Thyroid gland (tissue), 4 donors: ENCODE data around the gene CPNE4. TPM values are rescaled to one million over a fixed set of nuclear protein-coding genes. Genes with fewer than 3 reads are reported as not detected.

ENCODE experiments used
- DNase-seq, 2 donors: peaks; one replicate each; pipeline ENCODE4 v3.0.0-alpha.2; 2019
- H3K27ac ChIP-seq, 3 donors: fragments of 200-600 bp; sonication (generic); 1 replicate in 2 of 3; 2 replicates in 1 of 3; pipeline ENCODE4 v1.5.1; 2016 to 2019; ENCODE audit warnings: mild to moderate bottlenecking in 1 of 3, moderate library complexity in 1 of 3
- H3K27me3 ChIP-seq: fragments of 200-600 bp; sonication (generic); one replicate; pipeline ENCODE4 v1.5.1; 2019
- H3K36me3 ChIP-seq, 2 donors: fragments of 200-600 bp; sonication (generic); one replicate each; pipeline ENCODE4 v1.5.1; 2016 to 2019
- H3K4me1 ChIP-seq, 2 donors: fragments of 200-600 bp; sonication (generic); one replicate each; pipeline ENCODE4 v1.5.1; 2017 to 2019
- H3K4me3 ChIP-seq, 3 donors: fragments of 200-600 bp; sonication (generic); replicated peaks in 1 of 3; 1 replicate in 2 of 3; 2 replicates in 1 of 3; pipeline ENCODE4 v1.5.1; 2016; ENCODE audit warnings: mild to moderate bottlenecking in 1 of 3
- H3K9me3 ChIP-seq: fragments of 200-600 bp; sonication (generic); one replicate; pipeline ENCODE4 v1.5.1; 2017
- CTCF ChIP-seq, 6 experiments: fragments of 200-600 bp in 3 of 6; fragments of 450-650 bp in 3 of 6; sonication (generic) in 3 of 6; IDR thresholded peaks; one replicate each; pipeline ENCODE4 v1.5.1; 2016 to 2019; ENCODE audit warnings: antibody characterized with exemption in 6 of 6, mild to moderate bottlenecking in 2 of 6, inconsistent platforms in 1 of 6, moderate library complexity in 1 of 6
- POLR2A ChIP-seq, 2 donors: fragments of 450-650 bp; IDR thresholded peaks; one replicate each; pipeline ENCODE4 v1.6.1; 2017; ENCODE audit warnings: antibody characterized with exemption in 2 of 2, mild to moderate bottlenecking in 2 of 2, moderate library complexity in 1 of 2
- WGBS, 2 donors: methylation state at CpG; one replicate each; pipeline ENCODE4 v1.1.5; 2017; 5-methylcytosine and 5-hydroxymethylcytosine counted together
- intact Hi-C: fragments of 100-400 bp; cut with DNase I; formaldehyde crosslinking; loops from one replicate; pipeline ENCODE4 v1.15.1; 2023
- total RNA-seq, 4 donors: library from RNA; depleted of rRNA; stranded (reverse); fragments of >200 nt; gene quantifications; one replicate each; pipeline ENCODE4 v1.2.3, GENCODE V29; 2016

Gene CPNE4
- total RNA-seq, 4 donors from 2014 or later = not detected

GRCh38 chr3:131804565-131805133 lies 230.2 kb downstream of the CPNE4 start:
- no peaks in the 10 kb centered on the region for H3K27me3 ChIP-seq
- intact Hi-C loops = no loop called here
- no peak overlapping the region for H3K27ac ChIP-seq
- DNase-seq = no peak
- WGBS, 2 donors = 79 to 85% methylated on average over 3 of the region's 3 CpGs
- no peaks in the 10 kb centered on the region for H3K36me3 ChIP-seq
- H3K4me3 ChIP-seq = no peak overlapping the region
- TF ChIP-seq POLR2A (IDR thresholded peaks at IDR 0.05) (no peak), CTCF (IDR thresholded peaks at IDR 0.05) (no peak)
- H3K4me1 ChIP-seq = no peaks in the 10 kb centered on the region
- H3K9me3 ChIP-seq = no peaks in the 10 kb centered on the region

GRCh38 chr3:131803113-131803512 lies 231.7 kb downstream of the CPNE4 start:
- DNase-seq = no peak
- H3K36me3 ChIP-seq = no peaks in the 10 kb centered on the region
- no peak overlapping the region for H3K27ac ChIP-seq
- TF ChIP-seq CTCF (IDR thresholded peaks at IDR 0.05) (no peak), POLR2A (IDR thresholded peaks at IDR 0.05) (no peak)
- H3K4me3 ChIP-seq = no peak overlapping the region
- intact Hi-C loops = no loop called here
- no peaks in the 10 kb centered on the region for H3K4me1 ChIP-seq
- no peaks in the 10 kb centered on the region for H3K9me3 ChIP-seq
- H3K27me3 ChIP-seq = no peaks in the 10 kb centered on the region
- WGBS, 2 donors = 87 to 88% methylated on average over 1 of the region's 1 CpG

DNA sequence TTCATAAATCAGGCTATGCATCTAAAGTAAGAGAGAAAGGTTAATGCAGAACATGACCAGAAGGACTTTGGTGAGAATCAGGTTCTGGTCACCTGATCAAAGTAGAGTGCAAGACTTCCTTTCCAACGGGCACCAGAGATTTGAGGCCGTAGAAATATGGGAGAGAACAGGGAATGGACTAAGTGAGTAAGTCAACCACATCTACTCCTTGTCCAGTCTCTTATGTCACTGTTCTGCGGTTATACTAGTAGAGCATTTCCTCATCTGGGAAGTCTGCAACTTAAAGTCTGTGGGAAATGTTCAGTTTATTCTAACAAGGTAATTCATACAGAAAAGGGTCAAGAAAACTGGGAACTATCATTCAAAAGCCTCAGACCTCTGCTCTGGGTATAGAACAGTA lies 232.8 kb downstream of the CPNE4 start:
- no peaks in the 10 kb centered on the region for H3K9me3 ChIP-seq
- no peaks in the 10 kb centered on the region for H3K27me3 ChIP-seq
- intact Hi-C loops = no loop called here
- H3K4me1 ChIP-seq = no peaks in the 10 kb centered on the region
- H3K36me3 ChIP-seq = no peaks in the 10 kb centered on the region
- TF ChIP-seq POLR2A (IDR thresholded peaks at IDR 0.05) = no peak
- TF ChIP-seq CTCF (IDR thresholded peaks at IDR 0.05) = no peak
- H3K27ac ChIP-seq = no peak overlapping the region
- H3K4me3 ChIP-seq = no peak overlapping the region
- WGBS, 2 donors = 70% methylated on average over 3 of the region's 3 CpGs
- no peak for DNase-seq

DNA sequence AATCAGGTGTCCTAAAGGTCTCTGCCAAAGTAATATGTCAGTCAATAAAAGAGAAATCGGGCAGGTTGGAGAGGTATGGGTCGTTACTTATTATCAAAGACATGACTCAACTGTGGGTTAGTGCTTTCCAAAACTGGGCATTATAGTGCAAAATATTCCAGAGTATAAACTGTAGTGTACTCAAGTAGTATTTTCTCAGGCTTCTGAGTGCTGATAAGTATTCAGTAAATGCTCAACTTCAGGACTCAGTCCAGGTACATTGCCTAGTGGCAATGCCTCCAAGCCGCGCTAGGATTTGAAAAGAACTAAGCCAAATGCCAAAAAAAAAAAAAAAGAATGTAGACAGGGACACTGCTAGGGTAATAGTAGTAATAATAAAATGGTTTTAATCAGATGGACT lies 233.2 kb downstream of the CPNE4 start:
- Histone ChIP-seq H3K4me1 (no peaks in the 10 kb centered on the region), H3K27ac (no peak overlapping the region), H3K27me3 (no peaks in the 10 kb centered on the region), H3K4me3 (no peak overlapping the region), H3K9me3 (no peaks in the 10 kb centered on the region), H3K36me3 (no peaks in the 10 kb centered on the region)
- intact Hi-C loops = no loop called here
- WGBS, 2 donors = 93 to 94% methylated on average over 4 of the region's 4 CpGs
- no peak for DNase-seq
- TF ChIP-seq CTCF (IDR thresholded peaks at IDR 0.05) = no peak
- no peak for TF ChIP-seq POLR2A (IDR thresholded peaks at IDR 0.05)

DNA sequence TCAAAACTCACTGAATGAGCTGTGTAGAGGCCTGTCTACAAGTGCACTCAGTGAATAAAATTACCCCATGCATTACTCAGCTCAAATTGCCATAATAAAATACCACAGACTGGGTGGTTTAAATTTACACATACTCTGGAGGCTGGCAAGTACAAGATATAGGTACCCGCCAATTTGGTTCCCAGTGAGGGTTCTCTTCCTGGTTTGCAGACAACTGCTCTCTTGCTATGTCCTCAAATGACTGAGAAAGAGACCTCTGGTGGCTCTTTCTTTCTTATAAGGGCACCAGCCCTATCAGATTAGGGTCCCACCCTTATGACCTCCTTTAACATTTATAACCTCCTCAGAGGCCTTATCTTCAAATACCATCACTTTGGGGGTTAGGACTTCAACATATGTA lies 237.0 kb downstream of the CPNE4 start:
- Histone ChIP-seq H3K4me1 (no peaks in the 10 kb centered on the region), H3K27ac (no peak overlapping the region), H3K27me3 (no peaks in the 10 kb centered on the region), H3K9me3 (no peaks in the 10 kb centered on the region), H3K36me3 (no peaks in the 10 kb centered on the region), H3K4me3 (no peak overlapping the region)
- DNase-seq = no peak
- WGBS, 2 donors = 100% methylated on average over 1 of the region's 1 CpG
- no peak for TF ChIP-seq POLR2A (IDR thresholded peaks at IDR 0.05)
- TF ChIP-seq CTCF (IDR thresholded peaks at IDR 0.05) = no peak
- intact Hi-C loops = no loop called here
